Breast epithelium (tissue), 4 donors: ENCODE measurements around the gene GLI2. TPM values are rescaled to one million over a fixed set of nuclear protein-coding genes. Genes with fewer than 3 reads are reported as not detected.

Experiments used
- DNase-seq, 2 donors: peaks; one replicate each; pipeline ENCODE4 v3.0.0-alpha.2; 2019; ENCODE audit warnings: low spot score in 2 of 2
- H3K27ac ChIP-seq, 2 donors: fragments of 200-600 bp; sonication (generic) in 1 of 2; one replicate each; pipeline ENCODE4 v1.5.1; 2016 to 2019; ENCODE audit warnings: mild to moderate bottlenecking in 1 of 2
- H3K27me3 ChIP-seq, 2 donors: fragments of 200-600 bp; sonication (generic) in 1 of 2; one replicate each; pipeline versions ENCODE4 v1.5.1 to v1.6.0; 2017 to 2019; ENCODE audit warnings: control low read depth in 1 of 2, mild to moderate bottlenecking in 1 of 2
- H3K36me3 ChIP-seq: fragments of 200-600 bp; one replicate; pipeline ENCODE4 v1.5.1; 2019
- H3K4me1 ChIP-seq, 2 donors: fragments of 200-600 bp; sonication (generic); one replicate each; pipeline ENCODE4 v1.5.1; 2016 to 2019; ENCODE audit warnings: control low read depth in 1 of 2
- H3K4me3 ChIP-seq, 3 donors: fragments of 200-600 bp; sonication (generic); 1 replicate in 2 of 3; 2 replicates in 1 of 3; pipeline ENCODE4 v1.5.1; 2016 to 2019; ENCODE audit warnings: mild to moderate bottlenecking in 3 of 3, moderate library complexity in 2 of 3
- H3K9me3 ChIP-seq, 2 donors: fragments of 200-600 bp; sonication (generic) in 1 of 2; one replicate each; pipeline ENCODE4 v1.5.1; 2016 to 2019; ENCODE audit warnings: control low read depth in 1 of 2
- POLR2A ChIP-seq: fragments of 450-650 bp; IDR thresholded peaks from one replicate; pipeline ENCODE4 v1.6.1; 2016; ENCODE audit warnings: antibody characterized with exemption, mild to moderate bottlenecking, moderate library complexity
- POLR2AphosphoS5 ChIP-seq, 3 donors: sonication (generic); formaldehyde crosslinking; IDR thresholded peaks; one replicate each; pipeline ENCODE4 v1.6.1; 2017; ENCODE audit warnings: antibody characterized with exemption in 3 of 3
- intact Hi-C: fragments of 100-400 bp; cut with DNase I; formaldehyde crosslinking; loops from one replicate; pipeline ENCODE4 v1.15.1; 2023; ENCODE audit warnings: low total_unique reads
- total RNA-seq, 3 donors: library from RNA; depleted of rRNA; stranded (reverse); fragments of >200 nt; gene quantifications; one replicate each; pipeline ENCODE4 v1.1.0, GENCODE V29; 2016
- TF ChIP-seq, protein P1 (sequence below), 3 donors: fragments of 450-650 bp; IDR thresholded peaks; one replicate each; pipeline ENCODE4 v1.5.1; 2016 to 2017; ENCODE audit warnings: antibody characterized with exemption in 3 of 3, mild to moderate bottlenecking in 3 of 3, moderate library complexity in 3 of 3

GLI2 gene
- total RNA-seq, result 1 to 10 TPM in 2 of 3 donors, under 1 TPM in 1; 0.96 to 3.6 (median 1.0) TPM

DNA sequence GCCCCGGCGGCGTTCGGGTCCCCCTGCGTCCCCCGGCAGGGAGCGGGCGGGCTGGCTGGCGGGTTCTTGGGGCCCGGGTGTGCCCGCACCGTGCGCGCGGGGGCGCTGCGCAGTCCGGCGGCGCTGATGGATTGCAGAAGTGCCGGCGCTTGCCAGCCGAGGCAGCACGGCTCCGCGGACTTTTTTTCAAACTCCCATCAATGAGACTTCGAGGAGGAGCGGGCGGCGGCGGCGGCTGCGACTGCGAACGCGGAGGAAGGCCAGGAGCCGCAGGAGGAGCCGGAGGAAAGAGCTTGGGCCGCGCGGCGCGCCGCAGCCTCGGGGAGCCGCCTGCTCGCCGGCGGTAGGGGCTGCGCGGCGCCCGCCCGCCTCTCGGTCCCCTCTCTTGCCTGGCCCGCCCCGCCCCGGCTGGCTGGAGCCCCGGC, at the start of gene GLI2:
Gene GLI2 (plus strand): TSS at position 123 of the 425 bp plus-strand sequence. CDS start 61,453 bp downstream, outside the sequence.
- Histone ChIP-seq H3K9me3 (no peaks in the 10 kb centered on the region), H3K27me3 (peaks cover 0 to 25% of the 10 kb centered on the region in 2 donors), H3K27ac (peak within 1 kb of the TSS; percentile 60 to 89), H3K4me1 (peaks cover 0 to 5% of the 10 kb centered on the region in 2 donors), H3K36me3 (no peaks in the 10 kb centered on the region), H3K4me3 (peak within 1 kb of the TSS; percentile 50 to 78 (median 59))
- intact Hi-C loops, result no loop called here
- no peak for DNase-seq
- TF ChIP-seq POLR2AphosphoS5 (IDR thresholded peaks at IDR 0.05) (no peak), POLR2A (no peak)
- TF ChIP-seq, protein P1, sequence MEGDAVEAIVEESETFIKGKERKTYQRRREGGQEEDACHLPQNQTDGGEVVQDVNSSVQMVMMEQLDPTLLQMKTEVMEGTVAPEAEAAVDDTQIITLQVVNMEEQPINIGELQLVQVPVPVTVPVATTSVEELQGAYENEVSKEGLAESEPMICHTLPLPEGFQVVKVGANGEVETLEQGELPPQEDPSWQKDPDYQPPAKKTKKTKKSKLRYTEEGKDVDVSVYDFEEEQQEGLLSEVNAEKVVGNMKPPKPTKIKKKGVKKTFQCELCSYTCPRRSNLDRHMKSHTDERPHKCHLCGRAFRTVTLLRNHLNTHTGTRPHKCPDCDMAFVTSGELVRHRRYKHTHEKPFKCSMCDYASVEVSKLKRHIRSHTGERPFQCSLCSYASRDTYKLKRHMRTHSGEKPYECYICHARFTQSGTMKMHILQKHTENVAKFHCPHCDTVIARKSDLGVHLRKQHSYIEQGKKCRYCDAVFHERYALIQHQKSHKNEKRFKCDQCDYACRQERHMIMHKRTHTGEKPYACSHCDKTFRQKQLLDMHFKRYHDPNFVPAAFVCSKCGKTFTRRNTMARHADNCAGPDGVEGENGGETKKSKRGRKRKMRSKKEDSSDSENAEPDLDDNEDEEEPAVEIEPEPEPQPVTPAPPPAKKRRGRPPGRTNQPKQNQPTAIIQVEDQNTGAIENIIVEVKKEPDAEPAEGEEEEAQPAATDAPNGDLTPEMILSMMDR (IDR thresholded peaks at IDR 0.05), result peak in 1 of 3 donors; percentile 34

DNA sequence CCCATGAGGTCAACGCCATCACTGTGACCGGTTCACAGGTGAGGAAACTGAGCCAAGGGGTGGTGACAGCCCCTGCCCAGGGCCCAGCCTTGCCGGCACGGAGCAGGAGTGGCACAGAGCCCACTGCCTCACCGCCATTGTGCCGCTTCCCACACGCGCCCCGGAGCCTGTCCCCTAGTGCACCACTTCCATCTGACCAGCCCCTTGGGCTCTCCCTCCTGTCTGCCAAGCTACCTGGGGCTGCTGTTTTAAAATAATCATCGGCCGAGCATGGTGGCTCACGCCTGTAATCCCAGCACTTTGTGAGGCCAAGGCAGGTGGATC, 49.7 kb upstream of the GLI2 start:
- H3K27ac ChIP-seq, result no peak overlapping the region
- H3K4me3 ChIP-seq, result no peak overlapping the region
- intact Hi-C loops, result no loop called here
- H3K9me3 ChIP-seq, result no peaks in the 10 kb centered on the region
- H3K36me3 ChIP-seq, result no peaks in the 10 kb centered on the region
- no peak for DNase-seq
- no peaks in the 10 kb centered on the region for H3K27me3 ChIP-seq
- H3K4me1 ChIP-seq, result peaks cover 0 to 4% of the 10 kb centered on the region in 2 donors
- TF ChIP-seq, protein P1 (IDR thresholded peaks at IDR 0.05), result no peak
- TF ChIP-seq POLR2A, result no peak
- TF ChIP-seq POLR2AphosphoS5 (IDR thresholded peaks at IDR 0.05), result no peak

DNA sequence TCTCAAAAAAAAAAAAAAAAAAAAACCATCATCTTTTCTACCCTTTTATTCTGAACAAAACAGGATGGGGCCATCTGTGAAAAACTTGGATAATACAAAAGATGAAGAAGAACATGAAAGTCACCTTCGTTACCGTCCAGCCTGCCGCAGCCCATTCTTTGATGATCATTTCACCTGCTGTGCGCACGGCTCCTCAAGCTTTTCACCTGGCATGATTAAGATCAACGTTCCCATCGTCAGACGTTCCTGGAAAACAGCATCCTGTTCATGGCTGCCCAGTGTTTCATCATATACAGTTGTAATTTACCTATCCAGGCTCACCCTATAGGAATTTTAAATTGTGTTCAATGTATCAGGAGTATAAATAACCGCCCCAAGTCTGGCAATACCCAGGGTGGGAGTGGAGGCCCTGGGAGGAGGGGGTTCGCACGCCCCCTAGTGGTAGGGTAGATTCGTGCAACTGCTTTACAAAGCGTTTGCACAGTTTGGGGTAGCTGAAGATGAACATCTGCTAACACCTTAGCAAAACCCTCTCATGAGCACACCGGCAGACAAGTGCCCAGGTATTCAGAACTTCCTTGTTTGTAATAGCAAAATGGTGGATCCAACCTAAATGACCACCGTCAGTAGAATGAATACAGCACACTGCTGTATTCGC, 49.0 kb upstream of the GLI2 start:
- H3K36me3 ChIP-seq, result no peaks in the 10 kb centered on the region
- TF ChIP-seq POLR2A, result no peak
- TF ChIP-seq POLR2AphosphoS5 (IDR thresholded peaks at IDR 0.05), result no peak
- TF ChIP-seq, protein P1 (IDR thresholded peaks at IDR 0.05), result no peak
- H3K27ac ChIP-seq, result no peak overlapping the region
- H3K27me3 ChIP-seq, result no peaks in the 10 kb centered on the region
- no peak overlapping the region for H3K4me3 ChIP-seq
- H3K9me3 ChIP-seq, result no peaks in the 10 kb centered on the region
- intact Hi-C loops, result no loop called here
- H3K4me1 ChIP-seq, result peaks cover 0 to 4% of the 10 kb centered on the region in 2 donors
- no peak for DNase-seq

- Histone ChIP-seq H3K4me1 (peaks cover 0 to 4% of the 10 kb centered on the region in 2 donors), H3K36me3 (no peaks in the 10 kb centered on the region), H3K27me3 (no peaks in the 10 kb centered on the region), H3K27ac (no peak overlapping the region), H3K9me3 (no peaks in the 10 kb centered on the region), H3K4me3 (no peak overlapping the region)
- intact Hi-C loops, result no loop called here
- no peak for DNase-seq
- TF ChIP-seq, protein P1 (IDR thresholded peaks at IDR 0.05), result no peak
Observed at GRCh38 chr2:120687210-120687609, 48.5 kb upstream of the GLI2 start.

DNA sequence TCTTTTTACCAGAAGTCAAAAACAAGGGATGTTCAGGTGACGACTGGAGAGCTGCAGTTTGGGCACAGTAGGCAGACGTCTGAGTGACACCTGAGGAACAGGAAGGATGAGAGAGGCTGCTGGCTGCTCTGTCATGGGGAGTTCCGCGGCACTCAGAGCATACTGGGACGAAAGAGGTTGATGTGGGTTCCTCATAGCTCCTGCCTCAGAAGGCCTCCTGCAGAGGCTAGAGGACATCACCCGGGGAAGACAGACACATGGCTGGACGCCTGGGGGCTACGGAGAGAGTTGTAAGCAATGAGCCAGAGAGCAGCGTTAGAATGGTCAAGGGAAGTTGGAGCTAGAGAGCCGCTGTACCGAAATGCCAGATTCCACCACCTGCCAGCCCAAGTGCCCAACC, 45.1 kb upstream of the GLI2 start:
- Histone ChIP-seq H3K27ac (no peak overlapping the region), H3K9me3 (no peaks in the 10 kb centered on the region), H3K4me3 (no peak overlapping the region), H3K27me3 (peaks cover 0 to 6% of the 10 kb centered on the region in 2 donors), H3K36me3 (no peaks in the 10 kb centered on the region), H3K4me1 (no peaks in the 10 kb centered on the region)
- intact Hi-C loops, result loop anchor here (5.0 kb wide), 1 partner anchor 387 kb away; no protein-coding TSS in a partner anchor
- TF ChIP-seq POLR2AphosphoS5 (IDR thresholded peaks at IDR 0.05) (no peak), POLR2A (no peak)
- TF ChIP-seq, protein P1 (IDR thresholded peaks at IDR 0.05), result no peak
- DNase-seq, result no peak
